Stimulated activated CD4-positive, alpha-beta T cell treated with anti-CD3 and anti-CD28 coated beads, Interleukin-12 subunit alpha, Interleukin-12 subunit beta, amount 100 ng/mL, for 4 hours (primary cell): ENCODE data around the gene NNMT.
"Not testable (repeated sequence)": the region's sequence is repeated elsewhere in the genome, so short reads cannot be mapped to it uniquely, and the experiment has no call there.

Experiments used
- DNase-seq: peaks from one replicate; pipeline ENCODE4 v3.0.0-alpha.2; 2020

NNMT gene

GRCh38 chr11:114314096-114314495 lies 17.9 kb downstream of the NNMT start:
- DNase-seq = no peak

GRCh38 chr11:114315749-114316368 lies 19.7 kb downstream of the NNMT start:
- no peak for DNase-seq

GRCh38 chr11:114316980-114317786 lies 21.0 kb downstream of the NNMT start:
- no peak for DNase-seq

GRCh38 chr11:114317787-114318137 lies 21.6 kb downstream of the NNMT start:
- DNase-seq = no peak

- DNase-seq = no peak
Measured at GRCh38 chr11:114318361-114318760, 22.2 kb downstream of the NNMT start.

- no peak for DNase-seq
Measured at GRCh38 chr11:114319716-114320328, 23.6 kb downstream of the NNMT start.

GRCh38 chr11:114321621-114322257 lies 25.5 kb downstream of the NNMT start:
- no peak for DNase-seq

GRCh38 chr11:114322934-114323333 lies 26.7 kb downstream of the NNMT start:
- no peak for DNase-seq

GRCh38 chr11:114326151-114326550 lies 30.0 kb downstream of the NNMT start:
- no peak for DNase-seq

GRCh38 chr11:114326776-114327175 lies 30.6 kb downstream of the NNMT start:
- no peak for DNase-seq

GRCh38 chr11:114330373-114330772 lies 34.2 kb downstream of the NNMT start:
- no peak for DNase-seq

- DNase-seq = peak; percentile 10
Measured at GRCh38 chr11:114340311-114341131, 44.3 kb downstream of the NNMT start.

GRCh38 chr11:114341667-114342066 lies 45.5 kb downstream of the NNMT start:
- not testable (repeated sequence) for DNase-seq

GRCh38 chr11:114342476-114342875 lies 46.3 kb downstream of the NNMT start:
- no peak for DNase-seq

- DNase-seq = no peak
Measured at GRCh38 chr11:114343020-114343419, 46.8 kb downstream of the NNMT start.

GRCh38 chr11:114343493-114343892 lies 47.3 kb downstream of the NNMT start:
- DNase-seq = no peak

GRCh38 chr11:114344494-114344893 lies 48.3 kb downstream of the NNMT start:
- no peak for DNase-seq

- no peak for DNase-seq
Measured at GRCh38 chr11:114345575-114346222, 49.5 kb downstream of the NNMT start.

- DNase-seq = no peak
Measured at GRCh38 chr11:114346709-114347141, 50.5 kb downstream of the NNMT start.

- DNase-seq = no peak
Measured at GRCh38 chr11:114348200-114349191, 52.3 kb downstream of the NNMT start.

GRCh38 chr11:114350022-114350421 lies 53.8 kb downstream of the NNMT start:
- no peak for DNase-seq
